Hematopoietic multipotent progenitor cell treated with erythropoietin and hydrocortisone succinate and interleukin-3 and kit ligand, for 15 days (in vitro differentiated cells): ENCODE results near the gene DCTN1.
A peak's percentile ranks its signal among the peaks of the same experiment; 100 is the strongest.
"Not testable (repeated sequence)": the region's sequence is repeated elsewhere in the genome, so short reads cannot be mapped to it uniquely, and the experiment has no call there.

Experiments used
- DNase-seq: peaks from one replicate; pipeline ENCODE4 v3.0.0-alpha.2; 2015; ENCODE audit warnings: low spot score

DCTN1 gene

DNA sequence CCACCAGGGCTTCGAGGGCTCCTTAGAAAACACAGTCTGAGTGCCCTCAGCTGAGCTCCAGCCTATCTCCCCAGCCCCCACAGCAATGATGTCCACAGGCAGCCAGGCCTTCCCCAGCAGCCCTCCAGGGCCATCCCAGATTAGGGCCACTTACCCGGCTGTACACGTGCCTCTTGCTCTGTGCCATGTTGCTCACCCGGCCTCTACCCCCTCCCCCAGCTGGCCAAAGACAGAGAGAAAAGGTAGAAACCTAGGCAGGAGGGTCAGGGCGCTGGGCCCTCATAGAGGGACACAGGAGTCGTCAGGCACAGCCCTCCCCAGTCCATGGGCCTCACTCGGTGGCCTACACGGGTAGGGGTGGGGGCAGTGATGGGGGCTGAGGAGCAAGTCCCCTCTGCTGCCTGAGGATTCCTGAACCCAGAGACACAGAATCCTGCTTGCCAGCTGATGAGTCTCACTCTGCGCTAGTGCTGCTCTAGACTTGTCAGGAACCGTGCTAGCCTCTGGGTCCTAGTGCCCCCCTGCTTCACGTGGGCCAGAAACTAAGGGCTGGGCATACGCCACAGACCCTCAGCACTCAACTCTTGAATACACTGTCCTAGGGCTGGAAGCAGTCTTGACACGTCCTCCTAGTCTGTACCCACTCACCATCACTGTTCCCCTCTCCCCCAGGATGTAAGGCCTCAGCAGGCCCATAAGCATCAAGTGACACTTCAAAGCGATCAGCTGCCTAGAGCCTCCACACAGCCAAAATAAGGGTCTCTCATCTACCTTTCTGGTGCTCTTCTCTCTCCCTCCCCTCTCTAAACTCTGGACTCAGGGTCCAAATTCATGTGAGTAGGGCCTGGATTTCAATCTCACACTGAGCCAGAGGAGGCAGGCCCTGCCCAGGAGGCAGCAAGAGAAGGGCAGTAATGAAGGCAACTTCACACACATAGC lies at the start of gene DCTN1:
Gene DCTN1 (minus strand): TSS at position 461 of the 939 bp plus-strand sequence. CDS start 274 bp downstream, at position 187.
- no peak for DNase-seq

DNA sequence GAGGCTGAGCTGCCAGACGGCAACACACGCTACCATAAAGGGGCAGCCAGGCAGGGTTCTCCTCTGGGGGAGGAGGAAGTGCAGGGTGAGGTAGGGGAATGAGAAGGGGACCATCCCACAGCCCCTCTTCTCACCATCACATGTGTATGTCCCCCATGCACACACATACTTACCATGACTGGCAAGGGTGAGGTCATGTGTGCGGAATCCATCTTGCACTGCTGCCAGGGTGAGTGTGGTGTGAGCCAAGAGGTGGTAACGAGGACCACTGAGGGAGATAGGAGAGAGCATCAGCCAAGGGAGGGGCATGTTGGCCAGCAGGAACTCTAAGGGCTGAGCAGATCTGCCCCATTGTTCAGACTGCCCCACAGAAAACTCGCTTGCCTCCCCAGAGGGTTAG lies 48.6 kb upstream of the DCTN1 start:
- no peak for DNase-seq

DNA sequence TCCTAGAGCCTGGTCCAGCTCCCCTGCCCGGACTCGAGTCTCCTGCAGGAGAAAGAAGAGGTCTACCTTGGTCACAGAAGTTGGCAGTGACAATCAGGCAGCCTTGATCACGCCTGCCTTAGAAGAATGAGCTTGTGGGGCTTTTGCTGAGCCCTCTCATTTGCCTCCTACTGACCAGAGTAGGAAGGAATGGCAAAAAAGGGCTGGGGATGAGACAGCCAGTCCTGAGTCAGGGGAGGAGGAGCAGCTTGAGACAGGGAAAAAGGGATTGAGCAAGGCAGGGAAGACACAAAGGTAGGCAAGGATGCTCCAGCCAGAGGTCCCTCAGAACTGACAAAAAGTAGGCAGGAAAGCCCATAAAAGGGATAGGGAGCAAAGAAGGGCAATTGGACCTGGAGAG lies 47.4 kb upstream of the DCTN1 start:
- DNase-seq: no peak

DNA sequence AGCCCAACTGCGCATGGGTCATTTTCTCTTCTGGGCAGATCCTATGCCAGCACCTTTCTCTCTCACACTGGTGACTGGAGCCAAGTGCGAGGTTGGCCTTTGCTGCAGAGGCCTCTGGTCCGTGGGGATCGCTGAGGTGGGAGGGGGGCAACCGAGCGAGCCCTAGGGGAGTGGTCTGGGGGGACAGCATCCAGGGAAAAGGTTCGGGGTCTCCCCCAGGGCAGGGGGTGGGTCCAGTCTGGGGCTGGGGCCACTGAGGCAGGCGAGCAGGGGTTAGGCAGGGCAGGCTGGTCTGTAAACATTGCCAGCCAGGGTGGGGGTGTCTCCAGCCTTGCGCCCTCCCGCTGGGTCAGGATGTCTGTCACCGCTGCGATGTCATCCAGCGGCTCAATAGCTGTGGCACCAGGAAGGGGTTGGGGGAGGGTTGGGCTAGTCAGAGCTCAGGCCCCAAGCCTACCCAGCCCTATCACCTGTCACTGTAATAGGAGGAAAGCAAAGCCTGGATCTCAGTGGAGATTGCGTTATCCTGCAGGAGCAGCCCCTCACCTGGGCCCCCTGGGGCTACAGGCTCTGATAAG lies 46.2 kb upstream of the DCTN1 start:
- DNase-seq: no peak

DNA sequence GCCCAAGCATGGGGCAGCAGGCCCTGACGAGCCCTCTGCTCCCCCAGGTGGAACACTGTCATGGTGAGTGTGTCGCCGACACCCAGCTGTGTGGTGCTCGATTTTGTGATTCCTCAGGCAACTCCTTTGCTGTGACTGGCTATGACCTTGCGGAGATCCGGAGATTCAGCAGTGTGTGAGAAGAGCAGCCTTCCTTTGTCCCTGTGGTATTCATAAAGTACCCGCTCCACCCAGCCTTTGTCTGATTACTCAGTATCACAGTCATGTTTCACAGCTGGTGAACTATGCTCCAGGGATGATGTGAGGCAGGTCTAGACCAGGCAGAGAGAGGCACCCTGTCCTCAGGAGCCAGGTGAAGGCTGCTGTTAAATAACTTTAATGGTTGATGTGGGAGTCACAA lies 45.4 kb upstream of the DCTN1 start:
- no peak for DNase-seq

DNA sequence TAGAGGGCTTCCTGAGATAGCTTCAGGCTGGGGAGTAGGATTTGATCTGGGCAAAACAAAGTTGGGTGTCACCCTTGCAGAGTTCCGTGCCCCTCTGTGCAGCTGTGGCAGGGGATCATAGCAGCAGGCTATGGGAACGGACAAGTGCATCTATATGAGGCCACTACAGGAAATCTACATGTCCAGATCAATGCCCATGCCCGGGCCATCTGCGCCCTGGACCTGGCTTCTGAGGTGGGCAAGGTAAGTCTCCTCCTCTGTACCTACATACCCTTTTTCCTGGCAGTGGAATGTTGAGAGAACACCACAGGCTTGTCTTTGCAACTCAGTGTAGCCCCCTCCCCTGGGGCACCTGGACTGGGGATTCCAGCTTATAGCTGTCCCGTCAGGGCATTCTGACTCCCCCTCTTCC lies 44.9 kb upstream of the DCTN1 start:
- DNase-seq: no peak

DNA sequence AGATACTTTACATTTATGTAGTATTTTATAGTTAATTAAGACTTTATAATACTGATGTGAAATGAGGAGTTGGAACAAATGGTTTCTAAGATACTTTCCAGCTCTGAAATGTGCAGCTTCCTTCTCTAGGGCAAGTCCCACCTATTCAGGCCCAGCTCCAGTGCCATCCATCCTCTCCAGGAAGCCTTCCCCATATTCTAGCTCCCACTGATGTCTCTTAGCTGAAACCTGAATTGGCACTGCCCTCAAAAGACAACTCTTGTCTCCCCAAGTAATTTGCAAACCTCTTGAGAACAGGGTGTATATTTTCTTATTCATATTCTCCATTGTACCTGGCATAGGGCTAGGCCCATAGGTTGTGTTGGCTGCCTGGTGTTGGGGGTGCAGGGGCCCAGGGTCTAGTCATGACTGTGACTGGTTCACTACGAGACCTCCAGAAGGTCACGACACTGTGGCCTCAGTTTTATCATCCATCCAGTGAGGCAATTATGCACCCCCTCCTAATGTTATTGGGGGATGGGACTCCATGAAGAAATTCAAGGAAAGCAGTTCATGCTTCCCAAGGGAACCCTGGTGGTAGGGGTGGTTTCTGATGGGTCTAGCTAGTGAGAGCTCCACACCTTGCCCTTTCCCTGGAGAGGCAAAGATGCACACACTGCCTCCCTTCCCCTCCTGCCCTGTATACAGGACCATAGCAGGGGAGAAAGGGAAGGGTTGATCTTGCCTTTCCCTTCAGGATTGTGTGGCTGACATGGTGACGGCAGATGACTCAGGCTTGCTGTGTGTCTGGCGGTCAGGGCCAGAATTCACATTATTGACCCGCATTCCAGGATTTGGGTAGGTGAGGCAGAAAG lies 44.3 kb upstream of the DCTN1 start:
- DNase-seq: no peak

DNA sequence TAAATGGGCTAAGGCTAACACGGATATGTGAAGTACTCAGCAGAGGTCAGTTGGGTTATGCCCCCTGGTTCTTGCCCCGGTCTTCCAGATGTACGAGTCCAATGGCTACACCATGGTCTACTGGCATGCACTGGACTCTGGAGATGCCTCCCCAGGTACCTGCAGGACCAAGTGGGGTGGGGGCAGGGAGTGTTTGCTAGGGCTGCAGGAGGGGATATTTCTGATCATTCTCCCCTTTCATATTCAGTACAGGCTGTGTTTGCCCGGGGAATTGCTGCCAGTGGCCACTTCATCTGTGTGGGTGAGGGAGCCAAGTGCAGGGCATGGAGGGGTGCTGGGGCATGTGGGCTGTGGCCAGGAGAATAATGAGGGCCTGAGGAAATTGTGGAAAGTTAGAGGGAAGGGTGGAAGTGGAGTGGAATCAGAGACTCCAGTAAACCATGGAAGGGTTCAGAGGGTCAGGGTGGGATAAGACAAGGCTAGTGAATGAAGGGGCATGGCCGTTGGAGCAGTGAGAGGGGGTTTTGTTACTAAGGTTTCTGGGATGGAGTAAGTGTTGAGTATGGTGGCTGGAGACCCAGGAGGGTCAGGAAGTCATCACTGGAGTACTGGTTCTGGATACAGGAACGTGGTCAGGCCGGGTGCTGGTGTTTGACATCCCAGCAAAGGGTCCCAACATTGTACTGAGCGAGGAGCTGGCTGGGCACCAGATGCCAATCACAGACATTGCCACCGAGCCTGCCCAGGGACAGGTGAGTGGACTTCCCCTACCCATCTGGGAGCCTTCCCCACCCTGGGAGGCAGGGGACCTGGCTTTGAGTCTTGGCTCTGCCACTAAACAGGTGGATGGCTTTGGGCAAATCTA lies 43.4 kb upstream of the DCTN1 start:
- no peak for DNase-seq

DNA sequence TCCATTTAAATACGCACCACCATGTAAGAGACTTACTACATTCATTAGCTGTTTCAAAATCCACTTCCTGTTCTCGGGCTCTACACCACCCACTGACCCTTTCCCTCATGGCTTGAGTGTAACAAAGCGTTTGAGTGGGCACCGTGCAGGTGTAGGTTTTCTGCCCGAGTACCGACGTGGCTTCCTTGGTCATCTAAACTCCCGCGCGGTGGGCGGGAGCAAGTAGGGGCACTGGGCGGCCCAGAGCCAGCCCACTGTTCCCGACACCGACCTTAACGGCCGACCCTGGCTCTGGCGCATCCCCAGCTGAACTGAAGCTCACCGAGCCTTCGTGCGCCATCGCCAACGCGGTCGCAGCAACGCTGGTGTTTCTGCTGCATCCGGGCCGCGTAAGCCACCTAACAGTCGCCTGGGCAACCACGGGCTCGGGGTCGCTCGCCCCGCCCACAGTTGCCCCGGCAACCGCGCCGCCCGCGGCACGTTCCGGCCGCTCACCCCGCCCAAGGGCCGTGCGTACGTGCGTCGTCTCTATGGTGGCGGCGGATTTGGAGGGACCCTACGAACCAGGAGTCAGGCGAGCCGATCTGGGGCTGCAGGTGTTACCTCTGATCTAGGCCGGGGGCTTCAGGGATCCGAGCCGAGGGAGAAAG lies 41.2 kb upstream of the DCTN1 start, which contains the start of the genes C2orf81 and WDR54:
Gene C2orf81 (minus strand): TSS at position 399 of the 650 bp plus-strand sequence. CDS start 59 bp downstream, at position 340.
Gene WDR54 (plus strand): TSS at position 510 of the 650 bp plus-strand sequence. CDS start 424 bp downstream, outside the sequence.
- peak; percentile 58 for DNase-seq

DNA sequence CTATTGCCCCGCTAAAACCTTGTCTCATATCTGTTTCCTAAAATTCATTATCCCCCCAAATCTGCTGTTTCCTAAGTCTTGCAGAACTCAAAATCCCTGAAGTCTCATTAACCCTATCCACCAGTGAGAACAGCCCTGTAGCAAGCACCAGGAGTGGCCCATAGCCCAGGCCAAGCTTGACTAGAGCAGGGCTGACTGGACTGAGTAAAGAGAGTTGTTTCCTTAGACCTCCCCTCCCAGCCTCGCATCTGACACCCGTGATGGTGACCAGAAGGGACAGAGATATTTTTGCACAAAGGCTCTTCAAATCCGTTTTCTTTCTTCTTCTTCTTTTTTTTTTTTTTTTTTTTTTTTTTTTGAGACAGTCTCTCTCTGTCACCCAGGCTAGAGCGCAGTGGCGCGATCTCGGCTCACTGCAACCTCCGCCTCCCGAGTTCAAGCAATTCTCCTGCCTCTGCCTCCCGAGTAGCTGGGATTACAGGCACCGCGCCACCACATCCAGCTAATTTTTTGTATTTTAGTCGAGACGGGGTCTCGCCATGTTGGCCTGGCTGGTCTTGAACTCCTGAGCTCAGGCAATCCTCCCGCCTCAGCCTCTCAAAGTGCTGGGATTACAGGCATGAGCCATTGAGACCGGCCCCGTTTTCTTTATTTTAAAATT lies 40.5 kb upstream of the DCTN1 start:
- not testable (repeated sequence) for DNase-seq

DNA sequence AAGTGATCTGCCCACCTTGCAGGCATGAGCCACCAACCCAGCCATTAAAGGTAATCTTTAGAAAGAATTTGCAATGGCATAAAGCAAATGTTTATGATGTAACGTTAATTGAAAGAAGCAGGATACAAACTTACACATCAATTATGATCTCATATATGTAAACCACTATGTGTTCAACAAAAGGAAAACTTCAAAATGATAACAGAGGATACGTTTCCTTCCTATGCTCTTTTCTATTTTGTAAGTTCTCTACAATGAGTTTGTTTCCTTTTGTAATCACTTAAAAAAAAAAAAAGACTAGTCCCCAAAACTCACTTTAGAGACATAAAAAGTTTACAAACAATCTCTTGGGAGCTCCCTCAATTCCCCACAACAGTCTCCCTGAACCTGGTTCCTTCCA lies 39.9 kb upstream of the DCTN1 start:
- DNase-seq: no peak

DNA sequence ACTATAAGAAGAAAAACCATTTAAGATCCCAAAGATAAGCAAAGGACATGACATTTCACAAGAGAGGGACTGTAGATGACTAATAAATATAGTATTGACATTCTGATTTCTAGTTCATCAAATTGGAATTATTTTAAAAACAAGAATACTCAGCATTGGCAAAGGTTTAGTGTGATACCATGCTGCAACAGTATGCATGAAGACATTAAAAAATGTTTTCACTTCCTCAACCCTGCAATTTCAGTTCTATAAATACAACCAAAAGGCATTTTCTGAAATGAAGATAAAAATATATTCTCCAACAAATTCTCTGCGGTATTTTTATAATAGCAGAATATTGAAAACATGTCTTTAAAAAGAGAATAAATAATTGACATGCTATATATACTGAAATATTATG lies 39.2 kb upstream of the DCTN1 start:
- DNase-seq: no peak

DNA sequence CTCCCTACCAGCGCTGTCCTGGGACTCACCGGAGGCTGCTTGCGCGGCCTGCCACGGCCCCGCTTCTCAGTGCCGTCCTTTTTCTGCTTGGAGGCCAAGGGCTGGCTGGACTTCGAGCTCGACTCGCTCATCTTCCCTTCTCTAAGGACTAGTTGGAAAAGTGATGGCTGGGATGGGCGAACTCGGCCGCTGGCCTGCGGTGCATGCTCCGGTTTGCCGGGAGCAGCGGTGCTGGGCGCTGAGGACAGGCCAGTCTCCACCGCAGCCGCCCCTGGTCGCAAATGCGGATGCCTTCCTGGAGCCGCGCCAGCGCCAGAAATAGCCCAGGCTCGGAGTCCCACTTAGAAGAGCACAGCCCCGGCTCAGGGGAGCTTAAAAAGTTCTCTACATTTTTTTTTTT lies 38.2 kb upstream of the DCTN1 start:
- DNase-seq: no peak

DNA sequence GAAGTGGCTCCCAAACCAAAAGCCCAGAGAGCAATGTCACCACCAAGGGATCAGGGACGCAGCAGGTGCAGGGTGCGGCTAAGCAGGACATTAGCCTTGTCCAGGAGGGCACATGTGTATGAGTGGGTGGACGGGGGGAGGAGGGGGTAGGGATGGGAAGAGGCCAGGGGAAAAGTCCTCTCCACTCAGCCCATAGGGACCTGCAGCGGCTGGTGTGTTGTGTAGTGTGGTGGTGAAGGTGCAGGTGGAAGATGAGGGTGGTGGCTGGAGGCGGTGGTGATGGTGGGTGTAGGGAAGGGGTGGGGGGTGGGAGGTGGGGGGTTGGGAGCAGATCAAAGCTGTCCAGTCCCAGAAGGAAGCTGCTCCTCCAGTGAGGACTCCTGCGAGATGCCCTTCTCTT lies 37.7 kb upstream of the DCTN1 start:
- DNase-seq: no peak

DNA sequence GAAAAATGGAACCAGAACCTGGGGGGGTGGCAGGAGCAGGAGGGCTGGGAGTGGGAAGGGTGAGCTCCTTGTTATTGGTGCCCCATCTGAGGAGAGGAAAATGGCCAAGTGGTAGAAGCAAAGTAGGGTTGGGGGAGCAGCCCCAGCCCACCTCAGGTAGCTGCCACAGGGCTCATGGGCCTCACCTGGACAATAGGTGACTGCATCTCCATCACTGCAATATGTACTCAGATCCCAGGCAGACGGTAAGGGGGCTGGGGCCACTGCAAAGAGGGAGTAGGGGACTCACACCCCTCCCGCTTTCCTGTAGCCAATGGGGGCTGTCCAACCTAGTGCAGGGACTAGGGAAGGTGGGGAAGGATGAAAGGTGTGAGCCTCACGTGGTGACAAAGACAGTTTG lies 37.1 kb upstream of the DCTN1 start:
- DNase-seq: no peak

DNA sequence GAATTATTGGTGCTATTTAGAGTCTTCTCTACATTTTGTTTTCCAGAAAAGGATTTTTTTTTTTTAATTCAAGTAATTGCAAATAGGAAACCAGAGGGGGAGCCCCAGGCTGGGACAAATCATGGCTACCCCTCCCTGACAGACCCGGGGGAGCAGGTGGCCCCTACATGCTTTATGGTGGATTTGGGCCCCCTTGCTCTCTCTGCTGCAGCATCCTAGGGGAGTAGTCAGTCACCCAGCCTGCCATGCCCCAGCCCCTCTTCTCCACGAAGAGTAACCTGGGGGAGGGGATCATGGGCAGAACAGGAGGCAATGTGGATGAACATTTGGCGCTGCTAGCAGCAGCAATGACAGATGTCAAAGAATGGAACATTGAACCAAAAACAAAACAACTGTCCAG lies 36.7 kb upstream of the DCTN1 start:
- no peak for DNase-seq

DNA sequence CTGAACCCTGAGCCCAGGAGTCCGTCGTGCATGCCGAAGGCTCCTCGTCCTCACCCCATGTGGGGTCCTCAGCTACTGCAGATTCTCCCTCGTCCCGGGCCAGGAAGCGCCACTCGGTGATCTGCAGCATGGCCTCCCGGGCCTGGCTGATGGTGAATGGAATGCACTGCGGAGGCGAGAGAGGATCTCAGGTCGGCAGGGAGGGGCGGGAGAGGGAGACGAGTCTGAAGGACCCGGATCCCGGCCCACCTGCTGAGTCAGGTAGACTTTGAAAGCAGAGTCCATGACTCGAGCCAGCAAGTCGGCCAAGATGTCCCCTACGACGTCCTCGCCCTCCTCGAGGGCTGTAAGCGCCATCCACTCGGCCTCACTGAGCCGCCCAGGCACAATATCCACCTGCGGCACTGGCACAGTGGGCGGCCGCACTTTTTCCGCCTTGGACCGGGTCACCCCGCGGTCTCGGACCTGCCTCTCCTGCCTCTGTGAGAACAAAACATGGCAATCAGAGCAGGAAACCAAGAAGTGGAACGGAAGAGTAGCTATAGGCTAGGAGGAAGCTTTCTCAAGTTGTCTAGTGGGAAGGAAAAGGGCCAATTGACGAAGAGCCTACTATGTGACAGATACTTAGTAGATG lies 35.8 kb upstream of the DCTN1 start:
- no peak for DNase-seq

DNA sequence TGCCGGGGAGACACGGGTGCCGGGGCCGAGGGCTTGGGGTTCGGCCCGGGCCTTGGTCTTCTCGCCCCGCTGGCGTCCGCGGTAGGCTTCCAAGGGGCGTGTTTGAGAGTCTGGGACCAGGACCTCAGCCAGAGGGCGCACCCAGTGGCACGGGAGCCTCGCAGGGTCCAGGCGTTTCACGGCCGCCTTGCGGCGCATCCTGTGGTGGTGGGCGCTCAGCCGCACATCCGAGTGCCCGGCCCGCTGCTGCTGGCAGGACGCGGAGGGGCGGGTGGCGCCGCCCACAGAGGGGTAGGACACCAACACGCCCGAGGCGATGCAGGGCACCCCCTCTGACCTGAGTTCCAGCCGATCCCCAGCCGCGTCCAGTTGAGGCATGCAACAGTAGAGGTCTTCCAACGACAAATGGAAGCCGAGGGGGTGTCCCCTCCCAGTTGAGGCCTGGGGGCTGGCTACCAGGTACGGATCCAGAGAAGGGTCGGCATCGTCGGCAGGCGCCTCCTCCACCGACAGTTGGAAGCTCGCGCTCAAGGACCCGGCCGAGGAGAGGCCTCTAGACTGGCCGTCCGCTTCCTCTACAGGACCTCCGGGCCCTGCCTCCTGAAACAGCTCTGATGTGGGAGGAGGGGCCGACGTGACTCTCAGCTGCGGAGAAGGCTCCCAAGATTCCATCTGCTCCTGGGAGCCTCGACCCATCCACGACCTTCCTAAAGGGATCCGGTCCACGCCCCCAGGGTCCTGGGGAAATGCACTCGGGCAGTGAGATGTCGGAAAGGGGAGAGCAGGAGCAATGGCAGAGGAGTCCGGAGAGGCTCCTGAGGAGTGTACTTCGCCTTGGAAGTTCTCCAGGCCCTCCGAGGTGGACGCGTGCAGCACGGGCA lies 35.0 kb upstream of the DCTN1 start:
- DNase-seq: no peak

DNA sequence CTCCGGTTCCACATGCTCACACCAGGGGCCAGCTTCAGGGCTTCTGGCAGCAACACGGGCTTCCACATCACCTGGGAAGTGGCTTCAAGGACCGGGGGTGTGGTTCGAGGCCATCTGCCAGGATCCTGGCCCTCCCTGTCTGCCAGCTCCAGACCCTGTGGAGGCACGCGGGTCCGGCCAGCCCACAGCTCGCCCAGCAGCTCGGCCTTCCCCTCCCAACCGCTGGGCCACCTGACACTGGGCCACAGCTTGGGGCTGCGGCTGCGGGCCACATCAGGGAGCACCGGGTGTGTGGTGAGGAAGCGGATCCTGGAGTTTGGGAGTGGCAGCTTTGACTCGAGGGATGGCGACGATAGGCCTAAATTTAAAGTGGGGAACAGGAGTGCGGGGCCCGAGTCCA lies 34.3 kb upstream of the DCTN1 start:
- DNase-seq: no peak
